ENCODE measurements around the gene HSD3B7.
"Not testable (repeated sequence)": the region's sequence is repeated elsewhere in the genome, so short reads cannot be mapped to it uniquely, and the experiment has no call there.

Gene HSD3B7

DNA sequence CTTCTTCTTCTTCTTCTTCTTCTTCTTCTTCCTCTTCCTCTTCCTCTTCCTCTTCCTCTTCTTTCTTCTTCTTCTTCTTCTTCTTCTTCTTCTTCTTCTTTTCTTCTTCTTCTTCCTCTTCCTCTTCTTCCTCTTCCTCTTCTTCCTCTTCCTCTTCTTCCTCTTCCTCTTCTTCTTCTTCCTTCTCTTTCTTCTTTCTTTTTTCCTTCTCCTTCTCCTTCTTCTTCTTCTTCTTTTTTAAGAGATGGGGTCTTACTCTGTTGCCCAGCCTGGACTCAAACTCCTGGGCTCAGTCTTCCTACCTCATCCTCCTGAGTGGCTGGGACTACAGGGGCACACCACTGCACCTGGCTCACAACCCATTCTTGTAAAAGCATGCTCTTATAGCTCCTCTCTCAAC is 28.3 kb downstream of the HSD3B7 start:
- in situ Hi-C loops (cut with MboI; ENCODE audit: low sequenced_read_pairs), result not testable (repeated sequence)

DNA sequence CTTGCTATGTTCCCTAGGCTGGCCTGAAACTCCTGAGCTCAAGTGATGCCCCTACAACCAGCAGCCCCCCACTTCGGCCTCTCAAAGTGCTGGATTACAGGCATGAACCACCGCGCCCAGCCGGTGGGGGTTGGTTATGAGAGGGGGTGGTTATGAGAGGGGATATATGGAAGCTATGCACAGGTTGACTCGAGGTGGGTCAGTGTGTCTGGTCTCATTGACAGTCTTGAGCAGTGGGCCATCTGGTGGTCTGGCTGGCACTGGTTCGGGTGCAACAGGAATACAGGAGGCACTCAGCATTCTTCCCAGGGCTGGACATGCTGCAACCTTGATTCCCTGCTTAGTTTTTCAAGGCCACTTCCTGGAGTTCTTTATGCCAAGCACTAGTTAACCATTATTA is 31.0 kb downstream of the HSD3B7 start:
- in situ Hi-C loops (cut with MboI; ENCODE audit: low sequenced_read_pairs), result no loop called here

DNA sequence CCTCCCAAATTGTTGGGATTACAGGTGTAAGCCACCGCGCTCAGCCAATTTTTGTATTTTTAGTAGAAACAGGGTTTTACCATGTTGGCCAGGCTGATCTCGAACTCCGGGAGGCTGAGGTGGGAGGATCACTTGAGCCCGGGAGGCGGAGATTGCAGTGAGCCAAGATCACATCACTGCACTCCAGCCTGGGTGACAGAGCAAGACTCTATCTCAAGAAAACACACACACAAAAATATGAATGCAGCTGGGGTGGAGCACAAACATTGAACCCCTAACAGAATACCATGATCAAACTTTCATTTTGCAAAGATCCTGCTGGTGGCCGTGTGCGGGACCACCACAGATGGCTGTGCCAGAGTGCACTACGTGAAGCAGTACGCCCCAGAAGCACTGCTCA is 32.7 kb downstream of the HSD3B7 start:
- in situ Hi-C loops (cut with MboI; ENCODE audit: low sequenced_read_pairs), result not testable (repeated sequence)

DNA sequence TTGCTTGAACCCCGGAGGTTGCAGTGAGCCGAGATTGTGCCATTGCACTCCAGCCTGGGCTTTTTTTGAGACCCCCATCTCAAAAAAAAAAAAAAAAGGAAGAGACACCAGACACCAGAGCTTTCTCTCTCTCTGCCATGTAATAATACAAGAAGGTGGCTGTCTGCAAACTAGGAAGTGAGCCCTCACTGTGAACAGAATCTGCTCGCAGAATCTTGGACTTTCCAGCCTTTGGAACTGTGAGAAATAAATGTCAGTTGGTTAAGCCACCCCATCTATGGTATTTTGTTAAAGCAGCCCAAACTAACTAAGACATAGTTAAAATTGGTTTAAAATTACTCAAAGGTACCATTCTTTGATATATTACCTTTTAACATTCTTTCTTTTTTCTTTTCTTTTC is 35.5 kb downstream of the HSD3B7 start:
- in situ Hi-C loops (cut with MboI; ENCODE audit: low sequenced_read_pairs), result no loop called here

DNA sequence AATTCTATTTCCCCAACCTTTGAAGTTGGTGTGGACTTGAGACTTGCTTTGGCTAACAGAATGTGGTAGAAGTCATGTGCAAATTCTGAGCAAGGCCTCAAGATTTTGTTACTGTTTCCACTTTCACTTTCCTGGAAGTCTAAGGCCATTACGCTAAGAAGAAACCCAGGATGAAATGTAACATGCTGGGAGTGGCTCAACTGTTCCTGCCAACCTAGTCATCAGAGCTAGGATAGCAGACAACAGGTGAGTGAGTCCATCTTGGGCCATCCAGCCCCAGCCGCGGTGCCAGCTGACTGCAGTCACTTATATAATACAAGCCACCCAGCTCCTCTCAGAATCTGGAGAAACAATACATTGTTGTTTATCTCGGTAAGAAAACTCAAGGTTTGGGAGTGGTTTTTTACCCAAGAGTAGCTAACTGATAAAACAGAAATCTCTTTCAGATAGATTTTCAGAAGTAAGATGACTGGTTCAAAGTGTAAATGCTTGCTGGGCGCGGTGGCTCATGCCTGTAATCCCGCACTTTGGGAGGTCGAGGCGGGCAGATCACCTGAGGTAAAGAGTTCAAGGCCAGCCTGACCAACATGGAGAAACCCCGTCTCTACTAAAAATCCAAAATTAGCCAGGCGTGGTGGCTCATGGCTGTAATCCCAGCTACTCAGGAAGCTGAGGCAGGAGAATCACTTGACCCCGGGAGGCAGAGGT is 37.7 kb downstream of the HSD3B7 start:
- in situ Hi-C loops (cut with MboI; ENCODE audit: low sequenced_read_pairs), result no loop called here

DNA sequence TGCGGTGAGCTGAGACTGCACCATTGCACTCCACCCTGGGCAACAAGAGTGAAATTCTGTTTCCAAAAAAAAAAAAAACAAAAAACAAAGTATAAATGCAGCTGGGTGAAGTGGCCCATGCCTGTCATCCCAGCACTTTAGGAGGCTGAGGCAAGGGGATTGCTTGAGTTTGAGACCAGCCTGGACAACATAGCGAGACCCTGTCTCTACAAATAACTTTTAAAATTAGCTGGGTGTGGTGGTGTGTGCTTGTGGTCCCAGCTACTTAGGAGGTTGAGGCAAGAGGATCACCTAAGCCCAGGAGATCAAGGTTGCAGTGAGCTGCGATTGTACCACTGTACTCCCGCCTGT is 38.2 kb downstream of the HSD3B7 start:
- in situ Hi-C loops (cut with MboI; ENCODE audit: low sequenced_read_pairs), result no loop called here

DNA sequence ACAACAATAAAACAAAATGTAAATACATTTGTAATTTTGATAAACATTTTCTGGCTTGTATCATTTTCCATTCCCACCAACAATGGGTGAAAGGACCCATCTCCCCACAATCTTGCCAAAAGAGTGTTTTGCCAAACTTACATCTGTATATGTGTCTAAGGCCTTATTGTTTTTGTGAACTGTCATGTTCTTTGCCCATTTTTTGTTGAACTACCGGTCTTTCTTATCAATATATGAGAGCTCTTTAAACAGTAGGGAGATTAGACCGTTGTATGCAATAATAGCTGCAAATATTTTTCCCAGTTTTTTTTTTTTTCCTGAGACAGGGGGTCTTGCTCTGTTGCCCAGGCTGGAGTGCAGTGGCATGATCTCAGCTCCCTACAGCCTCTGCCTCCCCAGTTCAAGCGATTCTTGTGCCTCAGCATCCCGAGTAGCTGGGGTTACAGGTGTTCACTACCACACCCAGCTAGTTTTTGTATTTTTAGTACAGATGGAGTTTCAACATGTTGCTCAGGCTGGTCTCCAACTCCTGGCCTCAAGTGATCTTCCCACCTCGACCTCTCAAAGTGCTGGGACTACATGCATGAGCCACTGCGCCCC is 38.7 kb downstream of the HSD3B7 start:
- in situ Hi-C loops (cut with MboI; ENCODE audit: low sequenced_read_pairs), result no loop called here

DNA sequence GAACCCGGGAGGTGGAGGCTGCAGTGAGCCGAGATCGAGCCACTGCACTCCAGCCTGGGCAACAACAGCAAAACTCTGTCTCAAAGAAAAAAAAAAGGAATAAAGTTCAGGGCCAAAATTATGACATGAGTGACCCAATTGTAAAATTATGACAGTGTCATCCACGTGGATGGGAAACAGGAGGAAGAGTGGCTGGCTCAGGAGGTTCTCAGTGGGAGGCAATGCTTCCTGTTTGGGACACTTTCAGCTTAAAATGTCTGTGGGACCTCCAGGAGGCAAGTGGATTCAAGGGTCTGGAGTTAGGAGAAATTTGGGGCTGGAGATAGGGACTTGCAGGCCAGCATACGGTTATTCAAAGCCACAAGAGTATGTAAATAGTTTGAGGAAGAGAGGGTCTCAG is 40.3 kb downstream of the HSD3B7 start:
- in situ Hi-C loops (cut with MboI; ENCODE audit: low sequenced_read_pairs), result no loop called here

DNA sequence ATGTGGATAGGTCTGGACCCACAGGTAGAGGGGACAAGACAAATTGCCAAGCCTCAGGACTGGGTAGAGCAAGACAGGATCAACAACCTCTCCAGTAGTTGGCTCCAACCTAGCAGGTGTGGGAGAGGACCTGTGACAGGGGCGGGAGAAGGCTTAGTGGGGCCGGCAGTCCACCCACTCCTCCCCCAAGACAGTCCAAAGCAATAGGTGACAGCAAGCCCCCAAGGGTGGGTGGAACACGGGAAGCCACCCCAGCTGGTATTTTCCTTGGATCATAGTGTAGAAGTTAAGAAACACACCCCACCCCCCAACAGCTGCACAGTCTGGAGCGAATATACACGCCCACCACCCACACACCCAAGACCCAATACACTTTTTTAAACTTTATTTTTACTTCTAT is 44.3 kb downstream of the HSD3B7 start:
- in situ Hi-C loops (cut with MboI; ENCODE audit: low sequenced_read_pairs), result no loop called here

DNA sequence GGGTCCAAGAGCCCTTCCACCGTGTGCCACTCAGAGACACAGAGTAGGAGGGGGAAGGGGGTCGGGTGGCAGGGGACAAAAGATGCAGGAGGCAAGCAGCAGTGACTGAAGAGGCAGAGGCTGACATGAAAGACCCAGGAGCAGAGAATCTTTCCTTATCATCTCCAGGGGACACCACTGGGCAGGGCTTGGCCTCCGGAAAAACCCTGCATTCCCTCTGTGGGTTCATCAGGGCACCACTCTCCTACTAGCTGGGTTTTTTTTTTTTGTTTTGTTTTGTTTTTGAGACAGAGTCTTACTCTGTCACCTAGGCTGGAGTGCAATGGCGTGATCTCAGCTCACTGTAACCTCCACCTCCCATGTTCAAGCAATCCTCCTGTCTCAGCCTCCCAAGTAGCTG is 46.3 kb downstream of the HSD3B7 start:
- in situ Hi-C loops (cut with MboI; ENCODE audit: low sequenced_read_pairs), result no loop called here

DNA sequence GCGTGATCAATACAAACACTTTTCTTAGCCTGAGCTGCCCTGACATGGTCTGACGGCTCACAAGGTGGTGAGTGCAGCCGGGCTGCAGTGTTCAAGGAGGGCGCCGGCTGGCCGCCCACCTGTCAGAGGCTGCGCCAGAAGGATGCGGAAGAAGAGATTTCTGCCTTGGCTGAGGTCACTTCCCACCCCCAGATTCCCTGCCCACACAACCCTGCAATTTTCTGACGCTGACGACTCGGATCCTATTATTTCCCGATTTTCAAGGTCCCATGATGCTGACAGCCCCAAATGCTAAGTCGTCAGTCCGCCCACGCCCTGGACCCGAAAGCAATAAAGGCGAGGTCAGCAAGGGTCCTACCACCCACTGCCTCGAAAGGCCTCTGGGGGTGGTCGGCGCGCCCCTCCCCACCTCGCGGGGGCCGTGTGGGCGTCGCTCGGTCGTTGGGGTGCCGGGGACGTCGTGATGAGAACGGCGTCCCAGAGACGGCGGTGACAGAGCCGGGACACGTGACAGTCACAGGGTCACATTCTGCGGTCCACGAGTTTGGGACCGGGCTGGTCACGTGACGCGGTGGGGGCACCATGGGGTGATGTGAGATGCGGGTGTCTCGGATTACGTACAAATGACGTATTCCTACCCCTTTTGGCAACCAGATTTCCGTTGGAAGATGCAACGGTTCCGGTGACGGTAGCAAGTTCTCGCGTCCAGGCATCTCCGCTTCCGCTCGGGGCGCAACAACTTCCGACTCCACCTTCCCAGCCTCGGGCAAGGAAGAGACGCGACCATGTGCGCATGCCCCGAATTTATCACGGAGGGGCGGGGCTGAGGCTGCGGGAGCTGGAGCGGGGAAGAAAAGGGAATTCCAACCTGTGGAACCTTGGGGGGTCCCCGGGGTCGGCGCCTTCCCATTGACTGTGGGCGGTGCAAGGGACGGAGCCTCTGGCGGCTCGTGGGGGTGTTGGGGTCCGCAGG is 48.0 kb downstream of the HSD3B7 start, which contains the start of gene STX4:
TSS of gene STX4 (plus strand) at position 823 of the 973 bp plus-strand sequence. CDS start 248 bp downstream, outside the sequence.
- in situ Hi-C loops (cut with MboI; ENCODE audit: low sequenced_read_pairs), result no loop called here

DNA sequence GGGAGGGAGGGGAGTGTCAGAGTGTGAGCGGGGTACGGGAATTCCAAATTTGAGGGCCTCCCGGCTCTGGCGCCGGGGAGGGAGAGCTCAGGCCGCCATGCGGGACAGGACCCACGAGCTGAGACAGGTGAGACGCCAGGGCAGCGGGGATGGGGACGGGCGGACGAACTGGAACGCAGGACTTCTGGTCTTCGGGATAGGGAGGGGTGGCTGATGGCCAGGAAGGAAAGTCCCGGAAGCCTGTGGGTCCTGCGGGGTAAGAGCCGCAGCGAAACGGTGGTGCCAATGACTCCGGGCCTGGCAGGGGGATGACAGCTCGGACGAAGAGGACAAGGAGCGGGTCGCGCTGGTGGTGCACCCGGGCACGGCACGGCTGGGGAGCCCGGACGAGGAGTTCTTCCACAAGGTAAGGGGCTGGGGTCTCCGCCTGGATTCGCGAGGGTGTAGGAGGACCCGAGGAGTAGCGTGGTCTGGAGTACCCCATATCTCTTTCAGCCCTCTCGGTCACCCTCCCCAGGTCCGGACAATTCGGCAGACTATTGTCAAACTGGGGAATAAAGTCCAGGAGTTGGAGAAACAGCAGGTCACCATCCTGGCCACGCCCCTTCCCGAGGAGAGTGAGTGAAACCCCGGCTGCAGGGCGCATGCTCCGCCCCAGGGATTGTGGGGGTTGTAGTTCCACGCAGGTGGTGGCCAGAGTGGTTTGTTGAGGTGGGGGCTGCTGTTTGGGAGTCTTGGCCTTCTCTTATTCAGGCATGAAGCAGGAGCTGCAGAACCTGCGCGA is 48.9 kb downstream of the HSD3B7 start:
- in situ Hi-C loops (cut with MboI; ENCODE audit: low sequenced_read_pairs), result no loop called here

DNA sequence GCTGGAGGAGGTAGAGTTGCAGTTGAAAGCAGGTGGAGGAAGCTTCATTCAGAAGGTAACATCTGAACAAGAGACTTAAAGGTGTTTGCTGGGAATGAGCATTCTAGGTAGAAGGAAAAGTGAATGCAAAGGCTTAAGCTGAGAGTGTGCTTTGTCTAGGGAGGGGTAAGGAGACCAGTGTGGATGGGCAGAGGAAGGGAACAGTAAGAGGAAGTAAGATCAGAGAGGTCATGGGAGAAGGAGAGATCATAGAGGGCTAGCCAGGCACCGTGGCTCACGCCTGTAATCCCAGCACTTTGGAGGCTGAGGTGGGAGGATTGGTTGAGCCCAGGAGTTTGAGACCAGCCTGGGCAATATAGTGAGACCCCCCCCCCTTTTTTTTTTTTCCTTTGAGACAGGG is 51.7 kb downstream of the HSD3B7 start:
- in situ Hi-C loops (cut with MboI; ENCODE audit: low sequenced_read_pairs), result no loop called here

All from HL-60/S4 treated with retinoic acid at 250 ng/mL for 4 days and 3 days (cell line).